HG02970 (cell line): Measurements from ENCODE around the gene TMPRSS11E.
"Not testable (repeated sequence)": the region's sequence is repeated elsewhere in the genome, so short reads cannot be mapped to it uniquely, and the experiment has no call there.

ENCODE experiments used
- ATAC-seq: cut with Tn5 transposase; IDR thresholded peaks from one replicate; pipeline ENCODE4 v1.9.1; 2021; ENCODE audit warnings: mild to moderate bottlenecking, moderate library complexity, moderate number of reproducible peaks; ENCODE audit not compliant: unreplicated experiment, low FRiP score

The TMPRSS11E gene

GRCh38 chr4:68542742-68543141 lies 95.5 kb downstream of the TMPRSS11E start:
- not testable (repeated sequence) for ATAC-seq
